B cell (primary cell): Measurements from ENCODE around the gene D2HGDH.

ENCODE experiments used
- EZH2 ChIP-seq: IDR thresholded peaks from 2 replicates; pipeline ENCODE4 v1.6.1; 2012; ENCODE audit warnings: borderline replicate concordance, low read depth, mild to moderate bottlenecking, moderate library complexity, low read length; ENCODE audit not compliant: insufficient read depth, poor library complexity, severe bottlenecking
- TF ChIP-seq, protein P1 (sequence below): fragments of 200-600 bp; IDR thresholded peaks from one replicate; pipeline ENCODE4 v1.8.0; 2022; ENCODE audit warnings: antibody characterized with exemption, mild to moderate bottlenecking

GRCh38 chr2:241724259-241724974 is 10.0 kb upstream of the D2HGDH start:
- TF ChIP-seq, protein P1, sequence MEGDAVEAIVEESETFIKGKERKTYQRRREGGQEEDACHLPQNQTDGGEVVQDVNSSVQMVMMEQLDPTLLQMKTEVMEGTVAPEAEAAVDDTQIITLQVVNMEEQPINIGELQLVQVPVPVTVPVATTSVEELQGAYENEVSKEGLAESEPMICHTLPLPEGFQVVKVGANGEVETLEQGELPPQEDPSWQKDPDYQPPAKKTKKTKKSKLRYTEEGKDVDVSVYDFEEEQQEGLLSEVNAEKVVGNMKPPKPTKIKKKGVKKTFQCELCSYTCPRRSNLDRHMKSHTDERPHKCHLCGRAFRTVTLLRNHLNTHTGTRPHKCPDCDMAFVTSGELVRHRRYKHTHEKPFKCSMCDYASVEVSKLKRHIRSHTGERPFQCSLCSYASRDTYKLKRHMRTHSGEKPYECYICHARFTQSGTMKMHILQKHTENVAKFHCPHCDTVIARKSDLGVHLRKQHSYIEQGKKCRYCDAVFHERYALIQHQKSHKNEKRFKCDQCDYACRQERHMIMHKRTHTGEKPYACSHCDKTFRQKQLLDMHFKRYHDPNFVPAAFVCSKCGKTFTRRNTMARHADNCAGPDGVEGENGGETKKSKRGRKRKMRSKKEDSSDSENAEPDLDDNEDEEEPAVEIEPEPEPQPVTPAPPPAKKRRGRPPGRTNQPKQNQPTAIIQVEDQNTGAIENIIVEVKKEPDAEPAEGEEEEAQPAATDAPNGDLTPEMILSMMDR = peak; percentile 38
- no peak for TF ChIP-seq EZH2
